Measurements from ENCODE around the gene SLC6A18. TPM values are rescaled to one million over a fixed set of nuclear protein-coding genes. Genes with fewer than 3 reads are reported as not detected.

The SLC6A18 gene
- total RNA-seq, 1 donor from 2014 or later = not detected

DNA sequence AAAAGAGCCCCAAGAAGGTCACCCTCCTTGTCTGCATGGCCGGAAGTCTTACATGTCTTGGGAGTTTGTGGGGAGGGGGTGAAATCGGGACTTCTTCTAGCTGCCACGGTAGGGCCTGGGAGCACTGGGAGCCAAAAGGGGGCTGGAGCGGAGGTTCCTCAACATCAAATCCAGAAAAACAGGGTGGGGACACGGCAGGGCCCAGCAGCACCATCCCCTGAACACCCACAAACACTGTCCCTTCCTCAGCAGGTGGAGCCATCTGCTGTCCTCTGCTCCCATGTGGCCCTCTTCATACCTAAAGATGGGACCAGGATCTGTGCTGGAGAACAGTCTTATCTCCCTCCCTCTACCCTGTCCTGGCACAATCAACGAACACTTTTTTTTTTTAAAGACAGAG lies 67.0 kb downstream of the SLC6A18 start:
- H3K9me3 Mint-ChIP-seq (ENCODE audit: low read depth) = peaks cover 5% of the 10 kb centered on the region
- H3K4me1 Mint-ChIP-seq (ENCODE audit: low read depth) = no peaks in the 10 kb centered on the region
- H3K27ac Mint-ChIP-seq = no peak overlapping the region
- peaks cover 3% of the 10 kb centered on the region for H3K36me3 Mint-ChIP-seq (ENCODE audit: insufficient read depth)
- TF ChIP-seq, protein P1, sequence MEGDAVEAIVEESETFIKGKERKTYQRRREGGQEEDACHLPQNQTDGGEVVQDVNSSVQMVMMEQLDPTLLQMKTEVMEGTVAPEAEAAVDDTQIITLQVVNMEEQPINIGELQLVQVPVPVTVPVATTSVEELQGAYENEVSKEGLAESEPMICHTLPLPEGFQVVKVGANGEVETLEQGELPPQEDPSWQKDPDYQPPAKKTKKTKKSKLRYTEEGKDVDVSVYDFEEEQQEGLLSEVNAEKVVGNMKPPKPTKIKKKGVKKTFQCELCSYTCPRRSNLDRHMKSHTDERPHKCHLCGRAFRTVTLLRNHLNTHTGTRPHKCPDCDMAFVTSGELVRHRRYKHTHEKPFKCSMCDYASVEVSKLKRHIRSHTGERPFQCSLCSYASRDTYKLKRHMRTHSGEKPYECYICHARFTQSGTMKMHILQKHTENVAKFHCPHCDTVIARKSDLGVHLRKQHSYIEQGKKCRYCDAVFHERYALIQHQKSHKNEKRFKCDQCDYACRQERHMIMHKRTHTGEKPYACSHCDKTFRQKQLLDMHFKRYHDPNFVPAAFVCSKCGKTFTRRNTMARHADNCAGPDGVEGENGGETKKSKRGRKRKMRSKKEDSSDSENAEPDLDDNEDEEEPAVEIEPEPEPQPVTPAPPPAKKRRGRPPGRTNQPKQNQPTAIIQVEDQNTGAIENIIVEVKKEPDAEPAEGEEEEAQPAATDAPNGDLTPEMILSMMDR (IDR thresholded peaks at IDR 0.05; ENCODE audit: unreplicated experiment) = no peak
- no peak for DNase-seq (ENCODE audit: low spot score, unreplicated experiment)
- peaks cover 36% of the 10 kb centered on the region for H3K27me3 Mint-ChIP-seq
- H3K4me3 Mint-ChIP-seq (ENCODE audit: low read depth) = no peak overlapping the region

GRCh38 chr5:1292846-1293415 lies 67.8 kb downstream of the SLC6A18 start:
- no peak overlapping the region for H3K4me3 Mint-ChIP-seq (ENCODE audit: low read depth)
- H3K4me1 Mint-ChIP-seq (ENCODE audit: low read depth) = no peaks in the 10 kb centered on the region
- H3K27ac Mint-ChIP-seq = no peak overlapping the region
- H3K27me3 Mint-ChIP-seq = peaks cover 39% of the 10 kb centered on the region
- no peak for DNase-seq (ENCODE audit: low spot score, unreplicated experiment)
- peaks cover 3% of the 10 kb centered on the region for H3K36me3 Mint-ChIP-seq (ENCODE audit: insufficient read depth)
- peaks cover 5% of the 10 kb centered on the region for H3K9me3 Mint-ChIP-seq (ENCODE audit: low read depth)
- TF ChIP-seq, protein P1 (IDR thresholded peaks at IDR 0.05; ENCODE audit: unreplicated experiment) = no peak

DNA sequence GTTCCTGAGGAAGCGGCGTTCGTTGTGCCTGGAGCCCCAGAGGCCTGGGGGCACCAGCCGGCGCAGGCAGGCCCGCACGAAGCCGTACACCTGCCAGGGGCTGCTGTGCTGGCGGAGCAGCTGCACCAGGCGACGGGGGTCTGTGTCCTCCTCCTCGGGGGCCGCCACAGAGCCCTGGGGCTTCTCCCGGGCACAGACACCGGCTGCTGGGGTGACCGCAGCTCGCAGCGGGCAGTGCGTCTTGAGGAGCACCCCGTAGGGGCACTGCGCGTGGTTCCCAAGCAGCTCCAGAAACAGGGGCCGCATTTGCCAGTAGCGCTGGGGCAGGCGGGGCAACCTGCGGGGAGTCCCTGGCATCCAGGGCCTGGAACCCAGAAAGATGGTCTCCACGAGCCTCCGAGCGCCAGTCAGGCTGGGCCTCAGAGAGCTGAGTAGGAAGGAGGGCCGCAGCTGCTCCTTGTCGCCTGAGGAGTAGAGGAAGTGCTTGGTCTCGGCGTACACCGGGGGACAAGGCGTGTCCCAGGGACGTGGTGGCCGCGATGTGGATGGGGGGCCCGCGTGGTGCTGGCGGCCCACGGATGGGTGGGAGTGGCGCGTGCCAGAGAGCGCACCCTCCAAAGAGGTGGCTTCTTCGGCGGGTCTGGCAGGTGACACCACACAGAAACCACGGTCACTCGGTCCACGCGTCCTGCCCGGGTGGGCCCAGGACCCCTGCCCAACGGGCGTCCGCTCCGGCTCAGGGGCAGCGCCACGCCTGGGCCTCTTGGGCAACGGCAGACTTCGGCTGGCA lies 68.4 kb downstream of the SLC6A18 start:
- TF ChIP-seq, protein P1 (IDR thresholded peaks at IDR 0.05; ENCODE audit: unreplicated experiment) = no peak
- H3K36me3 Mint-ChIP-seq (ENCODE audit: insufficient read depth) = no peaks in the 10 kb centered on the region
- no peaks in the 10 kb centered on the region for H3K9me3 Mint-ChIP-seq (ENCODE audit: low read depth)
- H3K4me1 Mint-ChIP-seq (ENCODE audit: low read depth) = no peaks in the 10 kb centered on the region
- DNase-seq (ENCODE audit: low spot score, unreplicated experiment) = no peak
- peak overlapping the region; percentile 35 for H3K4me3 Mint-ChIP-seq (ENCODE audit: low read depth)
- peaks cover 41% of the 10 kb centered on the region for H3K27me3 Mint-ChIP-seq
- H3K27ac Mint-ChIP-seq = no peak overlapping the region

GRCh38 chr5:1294206-1294834 lies 69.1 kb downstream of the SLC6A18 start:
- Mint-ChIP-seq H3K4me3 (ENCODE audit: low read depth) (no peak overlapping the region), H3K4me1 (ENCODE audit: low read depth) (no peaks in the 10 kb centered on the region), H3K36me3 (ENCODE audit: insufficient read depth) (no peaks in the 10 kb centered on the region), H3K27ac (no peak overlapping the region), H3K27me3 (peaks cover 48% of the 10 kb centered on the region), H3K9me3 (ENCODE audit: low read depth) (no peaks in the 10 kb centered on the region)
- DNase-seq (ENCODE audit: low spot score, unreplicated experiment) = no peak
- TF ChIP-seq, protein P1 (IDR thresholded peaks at IDR 0.05; ENCODE audit: unreplicated experiment) = no peak

- Mint-ChIP-seq H3K27ac (no peak within 1 kb of the TSS), H3K4me1 (ENCODE audit: low read depth) (no peaks in the 10 kb centered on the region), H3K27me3 (peaks cover 51% of the 10 kb centered on the region), H3K36me3 (ENCODE audit: insufficient read depth) (no peaks in the 10 kb centered on the region), H3K4me3 (ENCODE audit: low read depth) (peak within 1 kb of the TSS; percentile 42), H3K9me3 (ENCODE audit: low read depth) (no peaks in the 10 kb centered on the region)
- TF ChIP-seq, protein P1 (IDR thresholded peaks at IDR 0.05; ENCODE audit: unreplicated experiment) = no peak
- peak; percentile 65 for DNase-seq (ENCODE audit: low spot score, unreplicated experiment)
Observed at GRCh38 chr5:1294835-1295649, 69.9 kb downstream of the SLC6A18 start, which contains the start of gene TERT. Gene TERT (minus strand): TSS chr5:1295068. CDS start chr5:1294989, 79 bp downstream.
